NCI-H2227 (cell line): Measurements from ENCODE around the gene BMF.

Experiments
- DNase-seq: peaks from one replicate; lab custom pipeline; 2025; ENCODE audit not compliant: unreplicated experiment; lab: John Stamatoyannopoulos, UW

BMF gene

DNA sequence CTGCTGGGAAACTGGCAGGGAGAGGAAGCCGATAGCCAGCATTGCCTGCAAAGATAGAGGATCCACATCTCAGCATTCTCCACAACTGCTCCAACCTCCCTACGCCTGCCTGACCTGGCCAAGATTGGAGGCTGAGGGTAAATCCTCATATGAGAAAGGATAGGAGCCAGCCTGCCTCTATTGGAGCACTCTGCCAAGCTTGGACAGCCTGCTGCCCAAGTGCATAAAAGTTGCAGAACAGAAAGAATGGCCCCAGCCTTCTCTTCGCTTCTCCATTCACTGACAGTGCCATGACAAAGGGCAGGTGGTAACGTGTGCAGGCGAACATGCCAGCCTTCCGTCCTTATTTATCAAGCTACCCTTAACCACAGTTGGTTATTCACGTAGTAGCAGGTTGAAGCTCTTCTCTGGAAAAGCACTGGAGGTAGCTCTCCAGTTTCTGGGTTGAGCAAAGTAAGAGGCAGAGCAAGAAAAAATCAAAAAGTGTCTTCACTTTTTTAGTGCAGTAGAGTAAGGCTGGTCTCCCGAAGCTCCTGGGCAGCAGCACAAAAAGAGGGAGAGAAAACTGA is 4.3 kb downstream of the BMF start:
- no peak for DNase-seq

DNA sequence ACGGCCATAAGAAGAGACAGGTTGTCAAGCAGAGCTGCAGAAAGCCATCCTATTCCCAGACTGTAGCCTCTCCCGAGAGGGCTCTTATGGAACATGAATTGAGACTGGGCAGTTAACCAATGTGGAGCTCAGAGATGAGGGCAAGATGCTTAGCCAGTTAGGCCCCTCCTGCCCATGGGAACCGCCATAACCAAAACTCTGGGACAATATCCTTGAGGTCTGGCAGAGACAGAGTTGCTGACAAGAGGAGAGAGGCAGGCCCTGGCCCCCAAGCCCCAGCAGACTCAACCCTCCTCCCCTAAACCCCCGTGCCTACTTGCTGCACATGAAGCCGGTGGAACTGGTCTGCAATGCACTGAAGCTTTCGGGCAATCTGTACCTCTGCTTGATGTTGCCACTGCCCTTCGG is 4.8 kb downstream of the BMF start:
- DNase-seq: no peak

DNA sequence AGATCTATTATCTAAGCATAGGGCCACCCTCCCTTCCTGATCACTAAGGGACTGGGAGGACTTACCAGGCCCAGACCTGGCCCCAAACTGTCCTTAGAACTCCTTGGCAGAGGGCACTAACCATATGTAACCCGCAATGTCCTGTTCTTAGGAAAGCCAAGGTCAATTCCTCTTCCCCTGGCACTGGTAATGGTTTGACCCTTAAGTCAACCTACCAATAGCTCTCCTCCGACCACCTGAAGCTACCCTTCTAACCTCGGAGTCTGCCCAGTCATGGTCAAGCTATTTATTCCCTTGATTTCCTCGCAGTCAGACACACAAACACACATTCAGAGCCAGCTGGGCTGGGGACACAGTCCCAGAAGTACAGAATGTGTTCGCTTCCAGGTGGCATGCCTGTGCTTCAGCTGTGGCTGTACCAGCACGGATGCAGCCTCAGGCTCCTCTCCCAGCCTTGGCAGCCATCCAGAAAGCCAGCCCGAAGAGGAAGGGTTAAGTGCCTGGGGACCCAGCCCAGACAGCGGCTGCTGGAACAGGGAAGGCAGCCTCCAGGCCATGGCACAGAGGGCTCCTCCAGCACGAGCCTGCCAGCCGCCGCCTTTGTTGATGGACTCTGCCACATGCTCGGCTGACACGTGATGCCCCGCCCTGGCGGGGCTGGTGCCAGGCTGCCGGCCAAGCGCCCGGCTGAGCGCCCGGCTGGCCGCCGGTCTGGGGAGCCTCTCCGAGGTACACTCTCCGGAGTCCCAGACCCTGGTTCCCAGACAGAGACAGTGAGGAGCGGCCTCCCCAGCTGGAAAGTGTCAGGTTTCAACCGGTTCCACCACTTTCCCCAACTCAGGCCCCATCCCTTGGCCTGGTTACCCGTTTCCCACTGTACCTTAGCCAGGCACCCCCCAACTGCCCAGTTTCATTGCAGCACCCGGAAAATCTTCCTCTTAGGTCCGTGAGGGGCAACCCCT is 5.5 kb downstream of the BMF start:
- peak; percentile 37 for DNase-seq

DNA sequence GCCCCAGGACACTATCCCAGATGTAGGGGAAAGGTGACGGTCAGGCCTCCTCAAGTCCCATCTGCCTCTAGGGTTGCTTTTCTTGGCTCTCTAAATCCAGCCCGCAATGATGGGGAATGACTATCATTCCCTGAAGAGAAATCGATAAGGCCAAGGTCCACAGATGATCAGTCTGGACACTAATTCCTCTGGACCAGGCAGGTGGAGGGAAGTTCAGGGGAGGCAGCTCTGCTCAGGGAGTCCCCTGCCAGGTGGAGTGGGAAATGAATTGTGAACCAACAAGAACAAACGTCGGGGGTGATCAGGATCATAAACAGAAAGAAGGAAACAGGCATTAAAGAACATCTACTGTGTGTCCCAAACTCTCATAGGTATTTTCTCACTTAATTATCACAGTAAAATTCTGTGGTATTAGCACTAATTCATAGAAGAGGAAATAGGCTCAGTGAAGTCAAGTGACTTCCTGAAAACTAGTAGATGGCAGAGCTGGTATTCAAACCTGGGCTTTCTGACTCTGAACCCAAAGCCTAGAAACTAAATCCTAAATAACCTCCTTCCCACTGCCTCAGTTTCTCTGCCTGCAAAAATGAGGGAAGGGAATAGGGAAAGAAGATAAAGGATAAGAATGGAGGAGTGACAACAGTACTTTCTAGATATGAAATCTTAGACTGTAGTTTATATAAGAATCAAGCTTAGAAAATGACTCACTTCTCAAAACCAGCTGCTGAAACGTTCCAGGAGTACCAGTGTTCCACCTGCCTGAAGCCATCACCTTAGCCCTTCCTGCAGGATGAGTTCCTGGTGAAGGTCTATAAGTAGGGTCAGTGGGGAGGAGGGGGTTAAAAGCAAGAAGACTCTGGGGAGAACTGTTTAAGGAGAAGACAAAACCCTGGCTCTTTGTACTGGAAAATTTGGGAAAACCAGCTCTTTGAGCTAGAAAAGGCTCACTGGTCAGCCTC is 7.5 kb downstream of the BMF start:
- DNase-seq: no peak

DNA sequence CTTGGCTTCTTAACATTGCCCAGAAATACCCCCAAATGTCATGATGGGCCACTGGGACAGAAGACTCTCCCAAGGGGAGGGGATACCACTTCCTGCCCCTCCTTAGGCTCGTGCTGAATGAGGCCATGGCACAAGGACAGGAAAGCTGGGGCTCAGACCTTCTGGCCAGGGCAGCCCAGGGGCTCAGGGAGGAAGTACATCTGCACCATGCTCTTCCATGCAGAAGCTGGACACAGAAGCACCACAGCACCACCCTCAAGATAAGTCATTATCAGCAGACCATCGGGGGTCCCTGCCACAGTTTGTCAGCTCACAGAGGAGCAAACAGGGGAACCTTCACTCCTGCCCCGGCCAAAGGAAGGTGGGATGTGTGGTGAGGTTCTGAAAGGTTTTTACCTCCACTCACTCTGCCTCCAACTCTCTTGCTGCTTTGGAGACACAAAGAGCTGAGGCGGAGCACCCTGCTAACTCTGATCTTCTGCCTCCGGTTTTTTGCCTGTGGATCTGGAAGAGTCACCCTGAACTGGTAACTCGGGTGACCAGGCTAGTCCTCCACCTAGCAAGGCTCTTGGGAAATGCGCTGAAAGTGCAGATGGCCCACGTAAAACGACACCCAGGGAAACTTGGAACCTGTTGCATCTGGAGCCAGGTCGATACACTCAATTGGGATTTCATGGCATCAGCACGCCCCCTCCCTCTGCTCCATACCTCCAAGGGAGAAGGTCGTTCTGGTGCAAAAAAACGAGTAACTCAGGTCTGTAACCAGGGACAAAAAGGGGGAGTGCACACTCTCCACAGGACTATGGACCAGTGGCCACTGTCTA is 8.3 kb downstream of the BMF start:
- DNase-seq: no peak

DNA sequence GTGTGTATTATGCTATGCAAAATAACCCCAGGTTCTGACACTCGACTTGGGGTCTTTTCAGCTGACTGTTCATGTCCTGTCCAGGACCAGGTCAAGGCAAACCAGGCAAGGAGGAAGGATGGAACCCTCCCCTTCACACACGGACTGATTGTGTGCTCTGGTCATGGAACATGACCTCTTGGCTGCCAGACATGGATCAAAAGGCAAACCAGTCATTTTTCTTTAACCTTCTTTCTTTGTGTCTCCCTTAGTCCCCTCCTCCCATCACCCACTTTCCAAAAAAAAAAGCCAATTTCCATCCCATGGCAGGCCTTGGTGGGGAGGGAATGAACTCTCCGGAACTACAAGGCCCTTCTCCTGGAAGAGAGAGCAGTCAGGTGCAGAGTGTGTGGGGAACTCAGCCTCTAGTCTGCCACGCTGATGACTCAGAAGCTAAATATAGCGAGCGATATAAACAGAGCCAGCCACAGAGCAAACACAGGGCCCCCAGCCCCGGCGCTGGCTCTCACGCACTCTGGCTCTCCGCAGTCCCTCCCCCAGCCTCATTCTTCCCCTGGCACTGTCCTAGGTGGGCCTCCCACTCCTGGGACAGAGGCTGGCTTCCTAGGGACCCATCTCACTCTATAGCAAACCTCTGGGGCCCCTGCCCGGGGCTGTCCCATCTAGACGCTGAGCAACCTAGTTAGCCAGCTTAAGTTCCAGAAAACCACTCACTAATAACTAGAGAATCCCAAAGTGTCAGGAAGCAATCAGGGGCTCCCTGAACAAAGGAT is 10.0 kb downstream of the BMF start:
- DNase-seq: peak; percentile 78

DNA sequence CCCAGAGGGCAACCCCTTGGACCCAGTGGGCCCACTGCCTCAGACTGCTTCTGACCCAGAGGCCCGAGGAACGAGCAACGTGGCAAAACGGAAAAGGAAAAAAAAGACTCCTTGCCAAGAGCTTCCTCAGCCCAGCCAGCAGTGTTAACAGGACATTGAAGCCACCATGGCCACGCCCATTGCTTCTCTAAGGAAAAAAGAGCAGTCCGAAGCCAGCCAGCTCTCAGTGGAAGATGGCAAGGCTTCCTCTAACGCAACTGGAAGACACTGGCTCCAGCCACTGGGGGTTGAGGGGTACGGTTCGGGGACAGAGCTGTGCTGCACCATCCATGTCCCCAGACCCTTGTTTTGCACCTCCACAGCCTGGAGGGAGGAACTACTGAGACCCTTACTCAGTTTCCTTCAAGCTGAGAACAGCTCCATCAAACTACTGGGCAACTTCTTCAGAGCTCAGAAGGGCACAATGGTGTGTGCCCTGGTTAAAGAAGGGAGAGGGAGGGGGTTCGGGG is 10.7 kb downstream of the BMF start:
- peak; percentile 45 for DNase-seq

DNA sequence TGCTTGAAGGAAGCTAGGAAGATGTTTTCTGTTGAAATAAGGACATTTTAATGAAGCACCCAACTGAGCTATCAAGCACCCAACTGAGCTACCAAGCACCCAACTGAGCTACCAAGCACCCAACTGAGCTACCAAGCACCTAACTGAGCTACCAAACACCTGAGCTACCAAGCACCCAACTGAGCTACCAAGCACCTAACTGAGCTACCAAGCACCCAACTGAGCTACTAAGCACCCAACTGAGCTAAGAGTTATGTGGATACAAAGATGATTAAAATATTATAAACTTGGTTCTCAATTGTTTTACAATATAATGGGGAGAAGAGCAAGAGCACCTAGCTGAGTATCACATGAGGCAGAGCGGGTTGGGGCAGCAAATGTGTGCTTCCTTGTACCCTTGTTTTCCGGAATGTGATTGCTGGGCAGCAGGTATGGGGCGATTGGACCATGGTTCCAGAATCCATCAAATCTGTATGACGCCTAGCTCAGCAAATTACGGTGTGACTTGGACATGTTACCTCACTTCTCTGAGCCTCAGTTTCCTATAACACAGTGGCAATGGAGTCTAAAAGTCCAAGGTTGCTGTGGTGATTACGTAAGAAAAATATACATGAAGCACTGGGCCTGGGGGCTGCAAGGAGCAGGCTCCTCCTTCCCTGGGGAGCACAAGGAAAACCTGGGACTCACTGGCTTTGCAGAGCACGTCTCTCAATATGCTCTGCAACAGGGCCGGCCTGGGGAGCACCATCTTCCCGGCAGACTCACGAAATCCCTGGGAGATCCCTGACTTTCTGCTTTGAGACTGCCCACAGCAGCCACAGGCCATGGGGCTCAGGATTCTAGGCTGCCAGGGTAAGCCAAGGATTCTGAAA is 11.3 kb downstream of the BMF start:
- no peak for DNase-seq

DNA sequence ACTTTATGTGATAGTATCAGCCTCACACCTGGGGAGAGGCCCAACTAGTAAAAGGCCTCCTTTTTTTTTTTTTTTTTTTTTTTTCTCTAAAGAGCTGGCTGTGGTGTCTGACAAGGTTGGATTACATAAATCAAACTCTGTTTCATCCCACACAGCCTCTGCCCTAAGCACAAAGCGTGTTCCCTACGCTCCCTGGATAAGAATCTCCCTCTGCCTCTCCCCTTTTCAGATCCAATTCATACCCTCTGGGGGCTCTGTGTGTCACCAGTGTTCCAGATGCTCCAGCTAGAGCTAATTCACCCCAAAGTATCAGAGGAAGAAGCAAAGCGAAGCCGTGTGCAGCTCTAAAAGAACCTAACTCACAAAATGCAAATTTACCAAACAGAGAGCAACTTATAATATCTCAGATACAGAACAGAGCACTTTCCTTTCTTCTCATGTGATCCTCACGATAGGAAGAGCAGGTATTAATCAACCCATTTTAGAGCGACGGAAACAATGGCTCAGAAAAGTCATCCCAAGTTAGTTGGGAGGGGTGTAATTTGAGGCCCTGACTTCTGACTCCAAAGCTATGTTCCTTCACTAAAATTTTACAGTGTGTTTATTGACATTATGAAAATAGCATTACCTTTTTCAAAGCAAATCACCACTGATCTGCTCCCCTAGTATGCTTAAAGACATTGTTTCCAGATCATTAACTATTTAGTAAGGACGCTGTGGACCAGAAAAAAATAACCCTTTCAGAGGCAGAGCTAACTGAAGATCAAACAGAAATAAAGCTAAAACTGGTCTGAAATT is 12.4 kb downstream of the BMF start:
- DNase-seq: peak; percentile 10

DNA sequence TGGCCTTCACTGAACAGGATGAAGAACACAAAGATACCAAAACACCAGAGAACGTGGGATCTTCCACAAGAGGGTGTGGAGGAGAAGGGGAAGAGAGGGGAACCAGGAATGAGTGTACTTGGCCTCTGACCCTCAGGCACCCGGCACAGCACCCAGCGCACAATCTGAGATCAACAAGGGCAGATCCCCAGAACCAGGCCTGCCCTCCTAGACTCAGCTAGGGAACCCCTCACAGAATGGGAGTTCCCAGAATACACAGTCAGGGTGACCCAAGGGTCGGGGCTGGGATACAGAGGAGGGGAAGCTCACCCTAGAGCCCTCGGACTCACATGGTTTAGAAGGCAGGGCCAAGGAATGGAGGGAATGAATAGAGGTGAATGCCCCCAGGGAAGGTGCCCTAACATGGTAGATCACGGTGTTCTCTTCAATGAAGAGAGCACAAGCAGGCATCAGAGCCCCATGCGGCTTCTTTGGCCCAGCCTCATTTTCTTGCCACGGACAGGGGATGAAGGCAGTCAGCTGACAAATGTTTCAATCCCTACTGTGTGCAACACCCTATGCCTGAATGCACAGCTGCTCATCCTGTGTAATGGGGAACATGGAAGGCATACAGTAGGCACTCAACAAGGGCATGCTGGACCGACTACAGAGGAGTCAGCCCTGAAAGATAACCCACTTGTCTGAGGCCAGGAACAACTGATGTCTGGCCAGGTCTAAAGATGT is 13.1 kb downstream of the BMF start:
- DNase-seq: no peak

DNA sequence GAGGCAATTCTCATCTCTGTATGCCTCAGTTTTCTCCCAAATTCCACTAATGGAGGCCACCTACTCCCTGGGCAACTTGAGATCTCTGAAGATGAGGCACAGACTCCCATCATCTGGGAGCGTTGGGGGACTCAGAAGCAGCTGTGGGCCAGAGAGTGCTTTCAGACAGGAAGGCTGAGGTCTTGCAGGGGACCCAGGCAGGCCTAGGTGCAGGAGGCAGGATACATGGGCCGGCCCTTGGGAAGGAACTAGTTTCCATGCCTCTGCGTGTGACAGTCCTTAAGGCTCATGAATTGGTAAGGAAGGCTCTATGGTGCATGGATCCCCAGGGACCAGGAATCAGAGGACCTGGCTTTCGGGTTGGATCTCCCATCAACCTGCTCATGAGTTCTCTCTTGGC is 14.5 kb downstream of the BMF start:
- DNase-seq: no peak

DNA sequence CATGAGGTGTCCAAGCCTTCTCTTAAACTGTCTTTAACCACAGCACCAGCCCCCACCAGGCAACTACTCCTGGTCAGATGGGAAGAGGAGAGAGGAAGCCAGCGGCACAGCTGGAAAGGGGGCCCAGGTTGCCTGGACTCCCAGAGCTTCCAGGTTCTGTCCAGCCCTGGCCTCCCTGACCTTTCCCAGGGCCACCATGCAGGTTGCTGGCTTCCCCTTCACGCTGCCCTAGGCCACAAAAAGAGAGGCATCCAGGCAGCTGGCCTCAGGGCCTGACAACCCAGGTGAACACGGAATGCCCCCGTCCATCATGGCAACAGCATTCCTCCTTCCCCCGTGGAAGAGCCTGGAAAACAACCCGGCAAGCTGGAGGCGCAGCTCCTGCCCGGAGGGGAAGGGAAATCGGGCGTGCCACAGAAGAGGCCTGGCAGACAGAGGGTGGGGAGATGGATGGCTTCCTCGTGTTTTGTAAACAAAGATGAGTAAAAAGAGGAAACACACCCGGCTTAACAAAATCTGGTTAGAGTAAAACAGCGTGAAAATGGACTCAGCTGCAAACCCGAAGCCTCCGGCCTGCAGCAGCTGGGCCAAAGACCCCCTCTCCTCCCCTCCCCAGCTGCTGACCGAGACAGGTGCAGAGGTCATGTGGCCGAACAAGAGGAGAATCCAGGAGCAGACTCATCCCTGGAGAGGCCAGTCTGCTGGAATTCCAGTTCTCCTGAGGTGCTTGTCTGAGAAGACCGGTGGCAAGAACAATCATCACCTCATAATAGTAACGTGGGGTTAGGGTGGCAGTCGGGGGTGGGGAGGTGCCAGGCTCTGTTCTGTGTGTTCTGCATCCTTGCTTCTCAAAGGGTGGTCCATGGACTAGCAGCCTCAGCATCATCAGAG is 15.5 kb downstream of the BMF start:
- peak; percentile 31 for DNase-seq

DNA sequence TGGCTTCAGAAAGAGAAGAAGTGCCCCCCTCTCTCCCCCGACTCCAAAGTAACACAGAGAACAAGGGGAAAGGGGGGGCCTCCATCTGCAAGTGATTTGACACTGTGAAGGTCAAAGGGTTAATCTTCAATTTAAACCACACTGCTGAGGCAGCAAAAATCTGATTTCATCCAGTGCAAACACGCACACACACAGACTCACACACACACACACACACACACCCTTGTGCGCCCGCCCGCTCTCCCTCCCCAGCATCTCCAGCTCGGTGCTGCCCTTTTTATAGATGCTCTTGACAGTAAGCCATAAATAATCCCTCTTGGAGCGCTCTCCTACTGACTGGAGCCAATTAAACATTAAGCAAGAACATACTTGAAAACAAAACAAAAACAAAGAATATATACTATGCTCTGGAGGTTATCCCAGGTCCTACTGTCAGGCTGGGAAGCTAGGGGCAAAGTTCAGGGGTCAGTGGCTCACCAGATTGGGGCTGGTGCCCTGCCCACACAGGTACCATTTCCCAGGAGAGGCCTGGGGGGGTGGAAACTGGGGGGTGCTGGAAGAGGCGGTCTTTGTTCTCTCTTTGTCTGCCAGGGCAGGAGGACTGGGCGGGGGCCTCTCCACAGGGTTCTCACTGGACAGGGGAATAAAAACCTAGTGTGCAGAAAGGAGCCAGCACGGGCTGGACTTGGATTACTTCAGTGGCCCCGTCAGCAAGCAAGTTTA is 16.3 kb downstream of the BMF start:
- DNase-seq: peak; percentile 88

DNA sequence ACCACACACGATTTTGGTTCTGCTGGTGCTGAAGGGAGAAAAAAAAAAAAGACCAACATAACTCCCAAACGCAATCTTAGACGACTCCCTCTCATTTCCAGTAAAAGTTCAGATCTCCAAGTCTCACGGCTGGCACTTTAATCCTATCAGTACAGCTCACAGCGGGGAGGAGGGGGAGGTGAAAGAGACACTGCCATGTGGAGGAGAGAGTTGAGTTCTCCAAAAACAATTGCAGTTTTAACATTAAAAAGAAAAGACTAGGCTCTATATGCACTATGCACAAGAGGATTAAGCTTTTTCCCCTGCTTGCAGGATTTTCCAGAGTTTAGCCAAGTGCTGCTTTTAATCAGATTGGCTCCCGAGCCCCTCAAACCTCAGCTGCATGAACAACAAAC is 16.8 kb downstream of the BMF start:
- DNase-seq: peak; percentile 56

DNA sequence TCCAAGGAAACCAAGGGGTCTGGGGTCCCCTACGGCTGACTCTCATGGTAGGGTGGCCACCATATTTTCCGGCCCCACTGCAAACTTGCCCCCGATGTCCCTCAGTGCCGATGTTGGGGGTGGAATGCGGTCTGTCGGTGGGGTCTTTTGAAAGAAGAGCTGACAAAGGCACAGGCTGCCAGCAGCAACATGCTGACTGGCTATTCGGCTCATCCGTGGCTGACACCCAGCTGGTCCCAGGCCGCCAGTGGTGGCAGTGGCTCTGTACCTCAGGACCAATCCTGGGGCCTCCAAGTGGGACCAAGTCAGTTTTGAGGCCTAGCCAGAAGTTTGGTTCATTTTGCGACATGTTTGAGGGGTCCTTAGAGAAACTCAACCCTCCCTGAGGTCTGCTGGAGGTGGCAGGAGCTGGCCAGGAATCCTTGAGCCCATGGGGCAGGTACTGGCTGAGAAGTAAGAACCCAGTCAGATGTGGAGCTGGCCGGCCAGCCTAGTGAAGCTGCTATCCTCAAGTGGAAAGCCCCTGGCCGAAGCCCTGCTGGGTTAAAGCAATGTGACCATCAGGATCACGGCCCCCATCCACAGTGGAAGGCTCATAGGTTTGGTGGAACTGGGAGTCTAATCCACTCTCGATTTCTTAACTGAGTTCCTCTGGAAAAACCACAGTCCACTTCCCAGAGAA is 17.8 kb downstream of the BMF start:
- no peak for DNase-seq
